SK-N-SH (cell line): ENCODE measurements around the gene ARAF.

ENCODE experiments used
- CTCF ChIP-seq: fragments of 200-600 bp; sonication (generic); IDR thresholded peaks from 2 replicates; pipeline ENCODE4 v1.6.1; 2017; ENCODE audit warnings: antibody characterized with exemption, mild to moderate bottlenecking, moderate library complexity
- GABPA ChIP-seq: IDR thresholded peaks from 2 replicates; pipeline ENCODE4 v1.4.0; 2012; ENCODE audit warnings: low read depth, mild to moderate bottlenecking
- JUND ChIP-seq: IDR thresholded peaks from 2 replicates; pipeline ENCODE4 v1.4.0; 2012
- MAX ChIP-seq: IDR thresholded peaks from 2 replicates; pipeline ENCODE4 v1.4.0; 2012; ENCODE audit warnings: low read depth
- MXI1 ChIP-seq: IDR thresholded peaks from 2 replicates; pipeline ENCODE4 v1.6.1; 2012; ENCODE audit warnings: mild to moderate bottlenecking, low read depth, low read length, improper control_type of control experiment
- POLR2AphosphoS5 ChIP-seq: IDR thresholded peaks from 2 replicates; pipeline ENCODE4 v1.6.1; 2012; ENCODE audit warnings: low read depth, low read length
- RFX5 ChIP-seq: IDR thresholded peaks from 2 replicates; pipeline ENCODE4 v1.6.1; 2012; ENCODE audit warnings: mild to moderate bottlenecking, improper control_type of control experiment, low read length
- ZBTB33 ChIP-seq: IDR thresholded peaks from 2 replicates; pipeline ENCODE4 v1.4.0; 2012; ENCODE audit warnings: low read depth, borderline replicate concordance

- TF ChIP-seq ZBTB33 (no peak), CTCF (no peak), JUND (no peak), MXI1 (no peak), POLR2AphosphoS5 (no peak), RFX5 (no peak), MAX (no peak), GABPA (no peak)
Observed at GRCh38 chrX:47579537-47579936, 18.5 kb downstream of the ARAF start.
